Spleen (tissue), 11 donors: ENCODE results near the gene SNAPIN. TPM values are rescaled to one million over a fixed set of nuclear protein-coding genes. Genes with fewer than 3 reads are reported as not detected.
A peak's percentile ranks its signal among the peaks of the same experiment; 100 is the strongest.

Source experiments
- DNase-seq: peaks from one replicate; pipeline ENCODE4 v3.0.0-alpha.2; 2020
- H3K27ac ChIP-seq, 8 donors: fragments of 200-600 bp; sonication (generic) in 7 of 8; 1 replicate in 4 of 8; 2 replicates in 4 of 8; pipeline versions ENCODE4 v1.5.0 to v1.8.0; 2016 to 2021; ENCODE audit warnings: inconsistent platforms in 4 of 8, mild to moderate bottlenecking in 4 of 8, moderate library complexity in 1 of 8
- H3K27me3 ChIP-seq, 7 donors: fragments of 200-600 bp; sonication (generic) in 6 of 7; replicated peaks in 1 of 7; 1 replicate in 4 of 7; 2 replicates in 3 of 7; pipeline versions ENCODE4 v1.5.0 to v1.8.0; 2016 to 2021; ENCODE audit warnings: inconsistent platforms in 3 of 7, mild to moderate bottlenecking in 1 of 7
- H3K36me3 ChIP-seq, 6 donors: fragments of 200-600 bp; sonication (generic) in 5 of 6; 1 replicate in 4 of 6; 2 replicates in 2 of 6; pipeline versions ENCODE4 v1.5.0 to v1.8.0; 2016 to 2021; ENCODE audit warnings: inconsistent platforms in 2 of 6
- H3K4me1 ChIP-seq, 6 donors: fragments of 200-600 bp; sonication (generic) in 5 of 6; 1 replicate in 3 of 6; 2 replicates in 3 of 6; pipeline versions ENCODE4 v1.5.0 to v1.8.0; 2016 to 2021; ENCODE audit warnings: inconsistent platforms in 3 of 6
- H3K4me3 ChIP-seq, 8 donors: fragments of 200-600 bp; sonication (generic) in 7 of 8; 1 replicate in 4 of 8; 2 replicates in 4 of 8; pipeline versions ENCODE4 v1.5.0 to v1.8.0; 2016 to 2021; ENCODE audit warnings: inconsistent platforms in 4 of 8, mild to moderate bottlenecking in 4 of 8, moderate library complexity in 2 of 8
- H3K9me3 ChIP-seq, 8 donors: fragments of 200-600 bp; sonication (generic) in 7 of 8; 1 replicate in 4 of 8; 2 replicates in 4 of 8; pipeline versions ENCODE4 v1.5.0 to v1.8.0; 2016 to 2021; ENCODE audit warnings: inconsistent platforms in 4 of 8
- POLR2A ChIP-seq, 3 donors: fragments of 450-650 bp; IDR thresholded peaks; one replicate each; pipeline ENCODE4 v1.5.1; 2017; ENCODE audit warnings: antibody characterized with exemption in 3 of 3, mild to moderate bottlenecking in 1 of 3
- POLR2AphosphoS5 ChIP-seq, 3 donors: sonication (generic); formaldehyde crosslinking; IDR thresholded peaks; one replicate each; pipeline ENCODE4 v1.5.1; 2017; ENCODE audit warnings: antibody characterized with exemption in 3 of 3
- WGBS, 5 donors: extraction: QIAGEN DNeasy Blood & Tissue Kit in 3 of 5; methylation state at CpG; one replicate each; pipeline versions ENCODE4 v1.1.5 to v1.1.7; 2013 to 2018; 5-methylcytosine and 5-hydroxymethylcytosine counted together
- intact Hi-C: fragments of 100-400 bp; cut with DNase I; formaldehyde crosslinking; loops from one replicate; pipeline ENCODE4 v1.15.0; 2023; ENCODE audit warnings: low total_unique reads
- polyA plus RNA-seq, 3 donors: library from polyadenylated mRNA; stranded (reverse); fragments of 200-250 nt; gene quantifications; one replicate each; pipeline ENCODE4 v1.2.1, GENCODE V29; 2013
- total RNA-seq, 7 donors: library from RNA; depleted of rRNA in 3 of 7; stranded (reverse); fragments of >200 nt in 3 of 7; fragmentation: NEBNext Ultra II Directional in 4 of 7; extraction: Animal tissue kit (Norgen Biotek cat#: 25700) in 4 of 7; gene quantifications; one replicate each; pipeline versions ENCODE4 v1.1.0 to v1.2.1, GENCODE V29; 2016 to 2021
- TF ChIP-seq, protein P1 (sequence below), 11 experiments: fragments of 200-600 bp in 7 of 11; fragments of 450-650 bp in 4 of 11; sonication (generic) in 4 of 11; IDR thresholded peaks in 8 of 11; conservative IDR thresholded peaks in 3 of 11; 1 replicate in 7 of 11; 2 replicates in 4 of 11; pipeline versions ENCODE4 v1.4.0 to v1.8.0; 2016 to 2021; ENCODE audit warnings: antibody characterized with exemption in 11 of 11, inconsistent platforms in 4 of 11, mild to moderate bottlenecking in 1 of 11
- donor health status: healthy with polysubstance abuse.
- donor health status: DM: no; HTN: no; CAD: no; lungs with moderate emphysema.
- donor health status: DM: no; HTN: no; CAD: no.
- donor health status: Bipolar disorder and iron deficiency.
- donor health status: healthy.
- donor health status: DM: no; HTN: no; CAD: no.
- donor health status: DM: yes; HTN: yes; CAD: no.

The SNAPIN gene
- total and polyA plus RNA-seq, 10 donors = 26.3 to 60.7 (median 38.3) TPM

DNA sequence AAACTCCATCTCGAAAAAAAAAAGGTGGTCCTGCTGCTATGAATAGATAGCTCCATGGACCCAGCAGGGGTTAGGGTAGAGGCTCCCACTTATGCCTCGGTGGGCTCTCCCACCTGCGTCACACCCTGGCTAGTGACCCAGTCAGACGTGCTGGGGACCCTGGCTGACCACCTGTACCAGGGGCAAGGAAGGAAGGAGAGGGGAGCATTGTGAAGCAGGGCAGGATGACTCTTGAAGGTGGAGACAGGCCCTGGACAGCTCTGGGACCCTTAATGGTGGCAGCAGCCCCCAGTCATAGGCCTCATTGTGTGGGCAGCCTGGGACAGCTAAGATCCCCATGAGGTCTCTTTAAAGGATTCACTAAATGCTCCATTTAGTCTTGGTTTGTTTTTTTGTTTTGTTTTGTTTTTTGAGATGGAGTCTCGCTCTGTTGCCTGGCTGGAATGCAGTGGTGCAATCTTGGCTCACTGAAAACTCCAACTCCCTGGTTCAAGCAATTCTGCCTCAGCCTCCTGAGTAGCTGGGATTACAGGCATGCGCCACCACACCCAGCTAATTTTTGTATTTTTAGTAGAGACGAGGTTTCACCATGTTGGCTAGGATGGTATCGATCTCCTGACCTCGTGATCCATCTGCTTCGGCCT is 10.4 kb upstream of the SNAPIN start:
- Histone ChIP-seq H3K9me3 (no peaks in the 10 kb centered on the region), H3K4me1 (peaks cover 0 to 54% (median 20%) of the 10 kb centered on the region in 6 donors), H3K27me3 (no peaks in the 10 kb centered on the region), H3K27ac (peak overlapping the region in 1 of 8 donors; percentile 24), H3K4me3 (no peak overlapping the region), H3K36me3 (peaks cover 0 to 49% (median 41%) of the 10 kb centered on the region in 6 donors)
- TF ChIP-seq POLR2AphosphoS5 (IDR thresholded peaks at IDR 0.05) (peak; percentile 50 to 61 (median 60)), POLR2A (IDR thresholded peaks at IDR 0.05) (no peak)
- TF ChIP-seq, protein P1, sequence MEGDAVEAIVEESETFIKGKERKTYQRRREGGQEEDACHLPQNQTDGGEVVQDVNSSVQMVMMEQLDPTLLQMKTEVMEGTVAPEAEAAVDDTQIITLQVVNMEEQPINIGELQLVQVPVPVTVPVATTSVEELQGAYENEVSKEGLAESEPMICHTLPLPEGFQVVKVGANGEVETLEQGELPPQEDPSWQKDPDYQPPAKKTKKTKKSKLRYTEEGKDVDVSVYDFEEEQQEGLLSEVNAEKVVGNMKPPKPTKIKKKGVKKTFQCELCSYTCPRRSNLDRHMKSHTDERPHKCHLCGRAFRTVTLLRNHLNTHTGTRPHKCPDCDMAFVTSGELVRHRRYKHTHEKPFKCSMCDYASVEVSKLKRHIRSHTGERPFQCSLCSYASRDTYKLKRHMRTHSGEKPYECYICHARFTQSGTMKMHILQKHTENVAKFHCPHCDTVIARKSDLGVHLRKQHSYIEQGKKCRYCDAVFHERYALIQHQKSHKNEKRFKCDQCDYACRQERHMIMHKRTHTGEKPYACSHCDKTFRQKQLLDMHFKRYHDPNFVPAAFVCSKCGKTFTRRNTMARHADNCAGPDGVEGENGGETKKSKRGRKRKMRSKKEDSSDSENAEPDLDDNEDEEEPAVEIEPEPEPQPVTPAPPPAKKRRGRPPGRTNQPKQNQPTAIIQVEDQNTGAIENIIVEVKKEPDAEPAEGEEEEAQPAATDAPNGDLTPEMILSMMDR (IDR thresholded peaks at IDR 0.05 in 8 of 11, conservative IDR thresholded peaks at IDR 0.05 in 3 of 11) = no peak
- intact Hi-C loops = no loop called here
- 74 to 92% (median 89%) methylated on average over 10 of the region's 10 CpGs for WGBS, 5 donors
- DNase-seq = no peak

DNA sequence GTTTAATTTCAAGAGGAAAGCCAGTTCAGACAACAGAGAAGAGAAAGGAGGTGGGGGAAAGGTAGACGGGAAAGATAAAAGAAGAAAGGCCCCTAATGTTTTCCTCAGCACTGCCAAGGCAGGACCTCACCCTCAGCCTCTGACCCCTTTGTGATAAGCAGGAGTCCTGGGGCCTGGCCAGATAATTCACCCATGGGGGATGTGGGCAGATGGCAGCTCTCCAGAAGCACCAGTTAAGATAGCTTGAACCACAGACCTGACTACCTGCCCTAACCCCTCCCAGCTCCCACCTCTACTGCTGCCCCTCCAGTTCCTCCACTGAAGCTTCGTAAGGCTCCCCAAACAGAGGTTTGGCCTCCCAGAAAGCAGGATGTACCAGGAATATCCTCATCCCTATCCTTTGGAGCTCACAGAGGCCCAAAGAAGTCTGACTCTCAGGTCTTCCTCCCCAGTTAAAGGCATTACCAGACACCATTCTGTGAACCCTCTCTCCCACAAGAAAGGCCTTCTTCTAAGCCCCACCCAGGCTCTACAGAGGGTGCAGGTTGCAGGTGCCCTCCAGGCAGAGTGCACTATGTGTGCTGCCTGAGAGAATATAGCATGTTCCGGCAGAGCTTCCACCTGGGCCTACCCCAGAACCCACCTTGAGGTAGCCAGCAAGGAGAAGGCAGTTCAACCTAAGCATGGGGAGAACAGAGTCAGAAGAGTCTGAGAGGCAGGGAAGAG is 9.2 kb upstream of the SNAPIN start:
- Histone ChIP-seq H3K36me3 (peaks cover 0 to 37% (median 29%) of the 10 kb centered on the region in 6 donors), H3K27me3 (no peaks in the 10 kb centered on the region), H3K4me1 (peaks cover 0 to 47% (median 22%) of the 10 kb centered on the region in 6 donors), H3K27ac (peak overlapping the region in 2 of 8 donors; percentile 5 to 53), H3K9me3 (no peaks in the 10 kb centered on the region), H3K4me3 (no peak overlapping the region)
- no peak for DNase-seq
- 46 to 80% (median 58%) methylated on average over 3 of the region's 3 CpGs for WGBS, 5 donors
- TF ChIP-seq POLR2AphosphoS5 (IDR thresholded peaks at IDR 0.05) = peak in 1 of 3 donors; percentile 24
- TF ChIP-seq, protein P1 (IDR thresholded peaks at IDR 0.05 in 8 of 11, conservative IDR thresholded peaks at IDR 0.05 in 3 of 11) = no peak
- no peak for TF ChIP-seq POLR2A (IDR thresholded peaks at IDR 0.05)
- intact Hi-C loops = no loop called here

DNA sequence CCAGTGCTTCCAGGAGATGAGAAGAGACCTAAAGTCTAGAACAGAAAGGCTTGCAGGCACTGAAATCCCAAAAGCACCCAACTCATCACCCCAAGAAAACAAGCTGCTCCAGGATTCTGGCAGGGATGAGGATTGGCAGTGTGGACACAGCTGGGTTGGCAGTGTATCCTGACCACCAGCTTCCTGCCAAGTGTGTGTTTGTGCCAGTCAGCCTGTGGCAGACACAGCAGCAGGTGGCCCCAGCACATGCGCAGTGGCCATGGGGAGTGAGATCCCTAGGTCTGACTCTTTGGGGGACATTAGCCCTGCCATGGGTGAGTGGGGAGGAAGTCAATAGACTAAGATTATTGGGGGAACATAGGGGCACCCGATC is 8.7 kb upstream of the SNAPIN start:
- TF ChIP-seq POLR2AphosphoS5 (IDR thresholded peaks at IDR 0.05) (peak in 2 of 3 donors; percentile 41 to 57), POLR2A (IDR thresholded peaks at IDR 0.05) (no peak)
- TF ChIP-seq, protein P1 (IDR thresholded peaks at IDR 0.05 in 8 of 11, conservative IDR thresholded peaks at IDR 0.05 in 3 of 11) = no peak
- peaks cover 0 to 32% (median 24%) of the 10 kb centered on the region in 6 donors for H3K36me3 ChIP-seq
- peak overlapping the region in 1 of 8 donors; percentile 53 for H3K27ac ChIP-seq
- 63 to 89% (median 83%) methylated on average over 2 of the region's 2 CpGs for WGBS, 5 donors
- H3K4me1 ChIP-seq = peaks cover 0 to 44% (median 22%) of the 10 kb centered on the region in 6 donors
- intact Hi-C loops = no loop called here
- H3K9me3 ChIP-seq = no peaks in the 10 kb centered on the region
- no peak for DNase-seq
- no peak overlapping the region for H3K4me3 ChIP-seq
- no peaks in the 10 kb centered on the region for H3K27me3 ChIP-seq

DNA sequence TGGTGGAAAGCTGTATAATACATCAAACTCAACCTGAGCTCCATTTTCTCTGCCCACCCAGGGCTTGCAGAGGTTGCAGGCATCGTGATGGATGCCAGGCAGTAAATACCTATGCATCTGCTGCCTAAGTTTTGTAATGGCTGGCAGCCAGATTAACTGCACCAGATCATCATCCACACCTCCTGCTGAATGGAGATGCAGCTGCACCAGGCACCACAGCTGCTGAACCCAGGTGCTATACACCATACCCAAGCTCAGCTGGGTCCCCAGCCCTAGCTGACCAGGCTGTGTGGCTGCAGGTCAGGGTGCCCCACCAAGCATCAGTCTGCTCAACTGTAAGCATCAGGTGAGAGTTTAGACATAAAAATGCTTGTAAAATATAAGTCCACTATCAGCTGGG is 6.7 kb upstream of the SNAPIN start:
- TF ChIP-seq, protein P1 (IDR thresholded peaks at IDR 0.05 in 8 of 11, conservative IDR thresholded peaks at IDR 0.05 in 3 of 11) = no peak
- TF ChIP-seq POLR2A (IDR thresholded peaks at IDR 0.05) = no peak
- no peak overlapping the region for H3K27ac ChIP-seq
- H3K36me3 ChIP-seq = peaks cover 0 to 12% (median 5%) of the 10 kb centered on the region in 6 donors
- peaks cover 0 to 25% (median 12%) of the 10 kb centered on the region in 6 donors for H3K4me1 ChIP-seq
- intact Hi-C loops = no loop called here
- H3K4me3 ChIP-seq = no peak overlapping the region
- no peaks in the 10 kb centered on the region for H3K9me3 ChIP-seq
- DNase-seq = no peak
- 82 to 100% (median 92%) methylated on average over 1 of the region's 1 CpG for WGBS, 5 donors
- no peaks in the 10 kb centered on the region for H3K27me3 ChIP-seq
